Sigmoid colon (tissue), 7 donors: ENCODE data around the gene GDPD3. TPM values are rescaled to one million over a fixed set of nuclear protein-coding genes. Genes with fewer than 3 reads are reported as not detected.

Source experiments
- DNase-seq: peaks from one replicate; pipeline ENCODE4 v3.0.0-alpha.2; 2019
- H3K27ac ChIP-seq, 4 donors: fragments of 200-600 bp; sonication (generic); one replicate each; pipeline ENCODE4 v1.5.1; 2016 to 2019; ENCODE audit warnings: mild to moderate bottlenecking in 1 of 4
- H3K27me3 ChIP-seq, 3 donors: fragments of 200-600 bp; sonication (generic); one replicate each; pipeline ENCODE4 v1.5.1; 2019; ENCODE audit warnings: mild to moderate bottlenecking in 1 of 3
- H3K36me3 ChIP-seq, 4 donors: fragments of 200-600 bp; sonication (generic); one replicate each; pipeline ENCODE4 v1.5.1; 2016 to 2019
- H3K4me1 ChIP-seq, 4 donors: fragments of 200-600 bp; sonication (generic); one replicate each; pipeline ENCODE4 v1.5.1; 2017 to 2019
- H3K4me3 ChIP-seq, 4 donors: fragments of 200-600 bp; sonication (generic); one replicate each; pipeline ENCODE4 v1.5.1; 2017 to 2019; ENCODE audit warnings: mild to moderate bottlenecking in 2 of 4, moderate library complexity in 1 of 4
- H3K9me3 ChIP-seq, 4 donors: fragments of 200-600 bp in 3 of 4; sonication (generic) in 3 of 4; one replicate each; pipeline versions ENCODE4 v1.5.1 to v1.6.1; 2013 to 2019
- EP300 ChIP-seq, 4 donors: sonication (generic); formaldehyde crosslinking; IDR thresholded peaks; one replicate each; pipeline ENCODE4 v1.6.1; 2017; ENCODE audit warnings: antibody characterized with exemption in 4 of 4
- POLR2A ChIP-seq, 2 donors: fragments of 450-650 bp; IDR thresholded peaks; one replicate each; pipeline ENCODE4 v1.6.1; 2016; ENCODE audit warnings: antibody characterized with exemption in 2 of 2, mild to moderate bottlenecking in 2 of 2, moderate library complexity in 2 of 2
- POLR2AphosphoS5 ChIP-seq, 4 donors: sonication (generic); formaldehyde crosslinking; IDR thresholded peaks; one replicate each; pipeline ENCODE4 v1.6.1; 2017; ENCODE audit warnings: antibody characterized with exemption in 4 of 4
- WGBS, 2 donors: extraction: QIAGEN DNeasy Blood & Tissue Kit; methylation state at CpG; one replicate each; pipeline ENCODE4 v1.1.7; 2013; 5-methylcytosine and 5-hydroxymethylcytosine counted together
- intact Hi-C: fragments of 100-400 bp; cut with DNase I; formaldehyde crosslinking; loops from one replicate; pipeline ENCODE4 v1.15.1; 2023
- polyA plus RNA-seq, 3 donors: library from polyadenylated mRNA; stranded (reverse); fragments of 200-250 nt; gene quantifications; one replicate each; pipeline ENCODE4 v1.2.3, GENCODE V29; 2013
- total RNA-seq, 4 donors: library from RNA; depleted of rRNA; stranded (reverse); fragments of >200 nt; gene quantifications; one replicate each; pipeline ENCODE4 v1.1.0, GENCODE V29; 2016
- TF ChIP-seq, protein P1 (sequence below), 4 experiments: fragments of 450-650 bp in 3 of 4; fragments of 200-600 bp in 1 of 4; IDR thresholded peaks; one replicate each; pipeline ENCODE4 v1.5.1; 2016 to 2019; ENCODE audit warnings: antibody characterized with exemption in 4 of 4, mild to moderate bottlenecking in 3 of 4, moderate library complexity in 2 of 4
- donor health status: healthy with polysubstance abuse.
- donor health status: Bipolar disorder and iron deficiency.
- donor health status: healthy.

GDPD3 gene
- total and polyA plus RNA-seq, 7 donors: 0.54 to 68.8 (median 8.0) TPM

DNA sequence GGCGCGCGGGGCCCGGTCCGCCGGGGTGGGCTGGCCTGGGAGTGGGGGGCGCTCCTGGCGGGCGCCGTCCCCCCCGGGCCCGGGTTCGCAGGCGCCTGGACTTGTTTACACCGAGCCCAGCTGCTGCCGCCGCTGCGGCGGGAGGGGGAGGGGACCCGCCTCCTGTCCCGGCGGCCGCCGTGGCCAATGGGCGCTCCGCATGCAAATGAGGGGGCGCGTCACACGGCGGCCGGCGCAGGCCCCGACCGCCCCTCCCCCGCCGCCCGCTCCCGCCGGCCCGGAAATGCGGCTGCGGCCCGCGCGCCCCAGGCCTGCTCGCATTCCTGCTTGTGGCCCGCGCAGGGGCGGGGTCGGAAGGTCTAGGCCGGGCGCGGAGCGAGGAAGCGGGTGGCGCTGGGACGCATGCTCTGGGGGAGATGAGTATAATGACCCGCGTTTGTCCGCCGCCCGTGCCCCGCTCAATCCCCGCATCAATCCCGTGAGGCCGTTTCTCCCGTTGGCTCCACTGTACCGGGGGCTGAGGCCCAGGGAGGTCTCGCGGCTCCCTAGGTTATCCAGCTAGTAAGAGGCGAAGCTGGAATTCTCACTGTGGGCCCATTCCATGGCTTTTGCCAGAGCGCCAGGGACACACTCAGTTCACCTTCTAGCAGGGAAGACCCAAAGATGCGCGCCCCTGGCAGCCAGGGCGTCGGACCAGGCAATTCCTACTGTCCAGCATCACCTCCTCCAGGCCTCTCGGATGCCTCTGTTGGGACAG, 17.1 kb downstream of the GDPD3 start, which contains the start of gene YPEL3:
TSS of gene YPEL3 (minus strand) at position 109 of the 757 bp plus-strand sequence. CDS start 731 bp downstream, outside the sequence.
- 9 to 11% methylated on average over 77 of the region's 77 CpGs for whole genome bisulfite sequencing, 2 donors
- TF ChIP-seq, protein P1, sequence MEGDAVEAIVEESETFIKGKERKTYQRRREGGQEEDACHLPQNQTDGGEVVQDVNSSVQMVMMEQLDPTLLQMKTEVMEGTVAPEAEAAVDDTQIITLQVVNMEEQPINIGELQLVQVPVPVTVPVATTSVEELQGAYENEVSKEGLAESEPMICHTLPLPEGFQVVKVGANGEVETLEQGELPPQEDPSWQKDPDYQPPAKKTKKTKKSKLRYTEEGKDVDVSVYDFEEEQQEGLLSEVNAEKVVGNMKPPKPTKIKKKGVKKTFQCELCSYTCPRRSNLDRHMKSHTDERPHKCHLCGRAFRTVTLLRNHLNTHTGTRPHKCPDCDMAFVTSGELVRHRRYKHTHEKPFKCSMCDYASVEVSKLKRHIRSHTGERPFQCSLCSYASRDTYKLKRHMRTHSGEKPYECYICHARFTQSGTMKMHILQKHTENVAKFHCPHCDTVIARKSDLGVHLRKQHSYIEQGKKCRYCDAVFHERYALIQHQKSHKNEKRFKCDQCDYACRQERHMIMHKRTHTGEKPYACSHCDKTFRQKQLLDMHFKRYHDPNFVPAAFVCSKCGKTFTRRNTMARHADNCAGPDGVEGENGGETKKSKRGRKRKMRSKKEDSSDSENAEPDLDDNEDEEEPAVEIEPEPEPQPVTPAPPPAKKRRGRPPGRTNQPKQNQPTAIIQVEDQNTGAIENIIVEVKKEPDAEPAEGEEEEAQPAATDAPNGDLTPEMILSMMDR (IDR thresholded peaks at IDR 0.05): no peak
- TF ChIP-seq EP300 (IDR thresholded peaks at IDR 0.05): no peak
- TF ChIP-seq POLR2AphosphoS5 (IDR thresholded peaks at IDR 0.05): peak in 3 of 4 donors; percentile 66 to 74 (median 72)
- TF ChIP-seq POLR2A (IDR thresholded peaks at IDR 0.05): peak in 1 of 2 donors; percentile 21
- Histone ChIP-seq H3K27me3 (no peaks in the 10 kb centered on the region), H3K4me1 (peaks cover 0 to 45% (median 41%) of the 10 kb centered on the region in 4 donors), H3K4me3 (peak within 1 kb of the TSS; percentile 80 to 90 (median 88)), H3K27ac (peak within 1 kb of the TSS; percentile 92 to 97 (median 96)), H3K9me3 (peaks cover 0 to 6% (median 4%) of the 10 kb centered on the region in 4 donors), H3K36me3 (peaks cover 0 to 23% (median 10%) of the 10 kb centered on the region in 4 donors)
- DNase-seq: peak; percentile 98
- intact Hi-C loops: loop anchor here (2.0 to 10.0 kb wide), 7 partner anchors 27 to 1359 kb away; partner anchors contain the start of genes ARMC5, FBRS, HIRIP3 and INO80E

DNA sequence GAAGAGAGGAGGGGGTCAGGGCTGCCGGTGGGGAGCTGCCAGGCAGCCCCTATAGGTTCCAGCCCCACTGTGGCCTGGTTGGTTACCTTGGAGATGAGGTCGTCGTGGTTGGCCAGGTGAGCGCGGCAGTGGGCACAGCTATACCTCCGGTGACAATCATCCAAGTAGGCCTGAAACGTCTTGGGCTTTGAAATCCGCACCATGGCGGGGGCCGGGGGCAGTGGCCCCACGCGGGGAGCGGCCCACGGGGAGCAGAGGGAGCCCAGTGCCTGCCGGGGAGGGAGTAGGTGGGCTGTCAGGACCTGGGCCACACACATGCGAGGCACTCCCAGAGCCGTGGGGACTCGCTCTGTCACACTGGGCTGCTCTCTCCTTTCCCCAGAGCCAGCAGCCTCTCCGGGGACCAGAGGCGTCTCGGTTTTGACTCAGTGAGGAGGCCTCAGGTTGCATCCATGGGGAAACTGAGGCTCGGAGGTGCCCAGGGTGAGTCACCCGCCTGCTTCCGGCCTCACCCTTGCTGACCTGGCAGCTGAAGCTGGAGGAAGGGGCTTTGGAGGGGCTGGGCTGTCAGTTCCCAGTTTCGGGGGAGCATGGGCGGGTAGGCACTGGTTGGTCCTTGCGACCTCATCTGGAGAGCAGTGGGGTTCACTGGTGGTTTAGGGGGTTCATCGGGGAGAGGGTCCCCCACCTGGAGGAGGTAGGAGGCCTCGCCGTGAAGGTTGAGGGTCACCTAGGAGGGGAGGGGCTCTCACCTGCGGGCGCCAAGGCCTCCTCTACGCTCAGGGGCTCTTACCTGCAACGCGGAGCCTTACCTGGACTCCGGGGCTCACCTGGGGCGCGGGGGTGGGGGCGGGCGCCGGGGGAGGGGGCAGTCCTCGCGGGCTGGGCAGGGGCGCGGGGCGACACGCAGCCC, 17.9 kb downstream of the GDPD3 start:
- Histone ChIP-seq H3K36me3 (peaks cover 0 to 23% (median 10%) of the 10 kb centered on the region in 4 donors), H3K27me3 (no peaks in the 10 kb centered on the region), H3K27ac (peak overlapping the region; percentile 92 to 97 (median 96)), H3K9me3 (peaks cover 0 to 6% (median 4%) of the 10 kb centered on the region in 4 donors), H3K4me1 (peaks cover 0 to 51% (median 48%) of the 10 kb centered on the region in 4 donors), H3K4me3 (peak overlapping the region; percentile 80 to 90 (median 88))
- no peak for DNase-seq
- TF ChIP-seq POLR2A (IDR thresholded peaks at IDR 0.05) (no peak), EP300 (IDR thresholded peaks at IDR 0.05) (no peak), POLR2AphosphoS5 (IDR thresholded peaks at IDR 0.05) (no peak)
- TF ChIP-seq, protein P1 (IDR thresholded peaks at IDR 0.05): no peak
- 4 to 11% methylated on average over 47 of the region's 47 CpGs for WGBS, 2 donors
- intact Hi-C loops: loop anchor here (2.0 to 10.0 kb wide), 7 partner anchors 27 to 1359 kb away; partner anchors contain the start of genes ARMC5, FBRS, HIRIP3 and INO80E

DNA sequence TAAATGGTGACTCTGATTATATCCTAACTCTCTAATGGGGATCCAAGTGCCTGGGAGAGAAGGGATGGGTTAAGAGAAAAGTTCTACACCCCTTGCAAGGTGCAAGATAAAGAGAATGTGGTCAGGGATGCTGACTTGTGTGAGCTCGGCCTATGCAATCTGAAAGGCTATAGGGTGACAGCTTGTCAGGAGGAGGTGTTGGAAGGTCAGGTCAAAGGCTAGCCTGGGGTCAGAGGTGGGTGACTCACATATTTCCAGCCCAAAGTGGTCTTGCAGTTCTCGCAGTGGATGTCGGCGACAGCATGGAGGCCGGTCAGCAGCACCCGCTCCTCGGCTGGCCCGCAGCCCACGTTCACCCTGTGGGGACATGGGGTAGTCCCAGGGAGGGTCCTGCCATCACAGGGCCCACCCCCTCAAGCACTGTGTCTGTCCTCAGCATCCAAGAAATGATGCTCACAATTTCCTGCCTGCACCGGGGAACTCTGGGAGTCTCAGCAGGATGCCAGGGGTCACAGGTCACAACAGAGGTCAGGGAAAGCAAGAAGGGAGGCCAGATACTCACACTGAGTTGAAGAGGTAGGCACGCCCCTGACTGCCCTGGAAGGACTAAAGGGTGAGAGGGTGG, 18.7 kb downstream of the GDPD3 start:
- intact Hi-C loops: loop anchor here (5.0 to 10.0 kb wide), 7 partner anchors 42 to 1360 kb away; partner anchors contain the start of genes ARMC5, FBRS, HIRIP3 and INO80E
- no peaks in the 10 kb centered on the region for H3K27me3 ChIP-seq
- peak overlapping the region; percentile 92 to 97 (median 96) for H3K27ac ChIP-seq
- WGBS, 2 donors: 84 to 86% methylated on average over 11 of the region's 11 CpGs
- peaks cover 0 to 51% (median 48%) of the 10 kb centered on the region in 4 donors for H3K4me1 ChIP-seq
- H3K9me3 ChIP-seq: peaks cover 0 to 6% (median 4%) of the 10 kb centered on the region in 4 donors
- peaks cover 0 to 23% (median 10%) of the 10 kb centered on the region in 4 donors for H3K36me3 ChIP-seq
- no peak for DNase-seq
- TF ChIP-seq POLR2AphosphoS5 (IDR thresholded peaks at IDR 0.05): no peak
- TF ChIP-seq, protein P1 (IDR thresholded peaks at IDR 0.05): no peak
- no peak for TF ChIP-seq POLR2A (IDR thresholded peaks at IDR 0.05)
- TF ChIP-seq EP300 (IDR thresholded peaks at IDR 0.05): no peak
- peak overlapping the region; percentile 80 to 90 (median 88) for H3K4me3 ChIP-seq
